ENCODE measurements around the gene ATP10D. TPM values are rescaled to one million over a fixed set of nuclear protein-coding genes. Genes with fewer than 3 reads are reported as not detected.

The ATP10D gene
- total and polyA plus RNA-seq, 4 donors = 13.0 to 52.8 (median 21.5) TPM

DNA sequence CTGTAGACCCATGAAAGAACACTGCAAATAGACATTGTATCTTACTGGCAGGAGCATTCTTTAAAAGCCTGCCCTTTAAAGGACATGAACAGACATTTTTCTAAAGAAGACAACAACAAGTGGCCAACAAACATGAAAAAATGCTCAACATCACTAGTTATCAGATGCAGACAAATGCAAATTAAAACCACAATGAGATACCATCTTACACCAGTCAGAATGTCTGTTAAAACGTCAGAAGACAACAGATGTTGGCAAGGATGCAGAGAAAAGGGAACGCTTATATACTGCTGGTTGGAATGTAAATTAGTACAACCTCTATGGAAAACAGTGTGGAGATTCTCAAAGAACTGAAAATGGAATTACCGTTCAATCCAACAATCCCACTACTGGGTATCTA lies 77.2 kb downstream of the ATP10D start:
- H3K27me3 ChIP-seq (ENCODE audit: control insufficient read depth, insufficient read depth, low read length) = no peaks in the 10 kb centered on the region
- H3K36me3 ChIP-seq (ENCODE audit: control insufficient read depth, insufficient read depth, low read length) = peaks cover 7% of the 10 kb centered on the region
- no peaks in the 10 kb centered on the region for H3K9me3 ChIP-seq (ENCODE audit: control insufficient read depth, insufficient read depth, low read length)
- WGBS (ENCODE audit: insufficient coverage) = no CpG with 5 or more reads among the region's 3 CpGs
- H3K27ac ChIP-seq (ENCODE audit: low read depth, low read length) = no peak overlapping the region
- DNase-seq (ENCODE audit: low read depth in 4 of 6, low spot score in 6 of 6) = no peak
- no peaks in the 10 kb centered on the region for H3K4me1 ChIP-seq (ENCODE audit: control insufficient read depth, insufficient read depth, low read length)
- no peak overlapping the region for H3K4me3 ChIP-seq (ENCODE audit: low read depth, low read length)

DNA sequence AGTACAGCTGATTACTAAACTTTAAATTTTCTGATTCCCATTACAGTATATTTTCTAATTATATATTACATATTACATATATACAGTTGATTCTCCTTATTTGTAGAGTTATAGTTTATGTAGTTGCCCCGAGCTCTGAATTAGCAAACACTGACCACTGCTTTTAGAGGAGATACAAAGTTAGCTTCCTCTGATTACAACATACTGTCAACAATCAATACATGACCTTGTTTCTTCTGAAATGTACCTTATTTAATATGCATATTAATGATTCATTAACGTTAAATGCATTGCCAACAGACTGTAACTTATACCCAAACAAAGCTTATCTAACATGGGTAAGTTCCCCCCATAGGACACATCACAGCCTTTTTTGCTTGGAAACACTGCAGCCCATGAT lies 81.5 kb downstream of the ATP10D start:
- Histone ChIP-seq H3K9me3 (ENCODE audit: control insufficient read depth, insufficient read depth, low read length) (no peaks in the 10 kb centered on the region), H3K4me3 (ENCODE audit: low read depth, low read length) (no peak overlapping the region), H3K27me3 (ENCODE audit: control insufficient read depth, insufficient read depth, low read length) (no peaks in the 10 kb centered on the region), H3K27ac (ENCODE audit: low read depth, low read length) (no peak overlapping the region), H3K36me3 (ENCODE audit: control insufficient read depth, insufficient read depth, low read length) (peaks cover 3% of the 10 kb centered on the region), H3K4me1 (ENCODE audit: control insufficient read depth, insufficient read depth, low read length) (no peaks in the 10 kb centered on the region)
- WGBS (ENCODE audit: insufficient coverage) = no CpG with 5 or more reads among the region's 2 CpGs
- DNase-seq (ENCODE audit: low read depth in 4 of 6, low spot score in 6 of 6) = no peak

DNA sequence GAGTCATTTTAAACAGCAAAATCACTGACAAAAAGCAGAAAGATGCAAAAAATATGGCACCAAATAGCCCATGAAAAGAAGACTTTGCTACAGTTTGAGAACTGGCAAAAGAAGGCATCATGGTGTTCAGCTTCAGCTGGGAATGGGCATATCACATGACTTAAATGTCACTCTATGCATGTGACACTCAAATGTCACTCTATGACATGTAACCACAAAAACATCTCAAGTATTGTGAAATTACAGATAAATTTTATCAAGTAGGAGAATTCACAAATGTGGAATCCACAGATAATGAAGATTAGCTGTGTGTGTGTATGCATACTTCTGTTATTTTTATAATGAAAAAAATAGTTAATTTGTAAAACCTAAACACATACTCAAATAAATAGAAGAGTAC lies 81.9 kb downstream of the ATP10D start:
- no peaks in the 10 kb centered on the region for H3K4me1 ChIP-seq (ENCODE audit: control insufficient read depth, insufficient read depth, low read length)
- no peaks in the 10 kb centered on the region for H3K9me3 ChIP-seq (ENCODE audit: control insufficient read depth, insufficient read depth, low read length)
- no peak for DNase-seq (ENCODE audit: low read depth in 4 of 6, low spot score in 6 of 6)
- no peak overlapping the region for H3K27ac ChIP-seq (ENCODE audit: low read depth, low read length)
- no peaks in the 10 kb centered on the region for H3K27me3 ChIP-seq (ENCODE audit: control insufficient read depth, insufficient read depth, low read length)
- H3K36me3 ChIP-seq (ENCODE audit: control insufficient read depth, insufficient read depth, low read length) = peaks cover 3% of the 10 kb centered on the region
- H3K4me3 ChIP-seq (ENCODE audit: low read depth, low read length) = no peak overlapping the region

DNA sequence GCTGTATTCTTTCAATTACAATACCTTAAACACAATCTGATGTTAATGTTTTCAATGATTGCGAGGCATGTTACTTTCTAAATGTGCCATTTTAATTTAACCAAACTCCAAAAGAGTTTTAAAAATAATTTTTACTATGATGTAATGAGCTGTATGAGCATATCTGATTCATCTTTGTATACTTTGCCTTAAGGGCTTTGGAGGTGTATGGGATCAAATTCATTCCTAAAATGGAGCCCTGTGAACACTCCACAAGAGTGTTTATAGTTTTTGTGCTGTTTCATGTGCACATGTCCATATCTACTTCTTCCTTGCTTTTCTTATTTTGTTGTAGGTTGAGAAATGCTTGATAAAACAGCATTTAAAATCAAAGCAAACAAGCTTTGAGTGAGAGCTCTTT lies 82.4 kb downstream of the ATP10D start:
- no peaks in the 10 kb centered on the region for H3K27me3 ChIP-seq (ENCODE audit: control insufficient read depth, insufficient read depth, low read length)
- no peak overlapping the region for H3K4me3 ChIP-seq (ENCODE audit: low read depth, low read length)
- no peaks in the 10 kb centered on the region for H3K9me3 ChIP-seq (ENCODE audit: control insufficient read depth, insufficient read depth, low read length)
- DNase-seq (ENCODE audit: low read depth in 4 of 6, low spot score in 6 of 6) = no peak
- no peak overlapping the region for H3K27ac ChIP-seq (ENCODE audit: low read depth, low read length)
- WGBS (ENCODE audit: insufficient coverage) = no CpG with 5 or more reads among the region's 1 CpG
- peaks cover 3% of the 10 kb centered on the region for H3K36me3 ChIP-seq (ENCODE audit: control insufficient read depth, insufficient read depth, low read length)
- H3K4me1 ChIP-seq (ENCODE audit: control insufficient read depth, insufficient read depth, low read length) = no peaks in the 10 kb centered on the region

DNA sequence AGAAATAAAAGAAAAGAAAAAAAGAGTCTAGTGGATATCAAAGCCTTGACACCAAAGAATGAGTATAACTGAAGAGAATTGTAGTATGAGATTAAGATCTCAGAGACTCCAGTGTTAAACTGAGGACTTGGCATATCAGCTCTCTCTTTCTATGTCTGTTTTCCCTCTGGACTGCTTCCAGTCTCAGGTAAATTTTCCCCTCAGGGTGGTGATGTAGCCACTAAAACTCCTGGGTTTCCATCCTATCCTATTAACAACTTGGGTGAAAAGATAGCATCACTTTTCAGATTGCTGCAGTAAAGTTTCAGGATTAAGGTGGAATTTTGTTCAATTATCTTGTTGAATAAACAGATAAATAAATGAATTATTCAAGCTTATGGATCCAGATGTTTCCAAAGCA lies 85.7 kb downstream of the ATP10D start:
- no peaks in the 10 kb centered on the region for H3K36me3 ChIP-seq (ENCODE audit: control insufficient read depth, insufficient read depth, low read length)
- no peak for DNase-seq (ENCODE audit: low read depth in 4 of 6, low spot score in 6 of 6)

DNA sequence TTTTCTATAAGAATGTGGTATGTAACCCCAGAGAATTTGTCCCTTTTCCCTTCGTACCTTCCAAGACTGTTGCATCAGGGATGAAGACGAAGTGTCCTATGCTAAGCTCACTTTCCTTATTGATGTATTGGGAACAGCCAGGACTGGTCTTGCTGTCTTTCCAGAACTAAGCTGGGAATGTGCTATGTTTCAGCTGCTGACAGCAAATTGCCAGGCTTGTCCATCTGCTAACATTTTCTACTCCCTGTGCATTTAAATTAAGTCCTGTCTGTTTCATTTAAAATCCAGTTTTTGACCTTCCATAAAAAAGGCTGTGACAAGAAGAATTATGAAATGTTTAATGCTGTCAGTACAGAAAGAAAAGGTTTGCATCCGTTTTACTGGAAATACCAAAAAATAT lies 87.9 kb downstream of the ATP10D start:
- Histone ChIP-seq H3K36me3 (ENCODE audit: control insufficient read depth, insufficient read depth, low read length) (no peaks in the 10 kb centered on the region), H3K4me1 (ENCODE audit: control insufficient read depth, insufficient read depth, low read length) (no peaks in the 10 kb centered on the region), H3K27me3 (ENCODE audit: control insufficient read depth, insufficient read depth, low read length) (no peaks in the 10 kb centered on the region), H3K4me3 (ENCODE audit: low read depth, low read length) (no peak overlapping the region), H3K27ac (ENCODE audit: low read depth, low read length) (no peak overlapping the region), H3K9me3 (ENCODE audit: control insufficient read depth, insufficient read depth, low read length) (no peaks in the 10 kb centered on the region)
- peak in 2 of 6 donors; percentile 26 to 69 for DNase-seq (ENCODE audit: low read depth in 4 of 6, low spot score in 6 of 6)
- 85% methylated on average over 2 of the region's 3 CpGs for WGBS (ENCODE audit: insufficient coverage)

More for the DNA sequence above, 85.7 kb downstream of the ATP10D start:
- no peaks in the 10 kb centered on the region for H3K27me3 ChIP-seq (ENCODE audit: control insufficient read depth, insufficient read depth, low read length)
- H3K9me3 ChIP-seq (ENCODE audit: control insufficient read depth, insufficient read depth, low read length) = no peaks in the 10 kb centered on the region
- no peak overlapping the region for H3K27ac ChIP-seq (ENCODE audit: low read depth, low read length)
- no peaks in the 10 kb centered on the region for H3K4me1 ChIP-seq (ENCODE audit: control insufficient read depth, insufficient read depth, low read length)
- H3K4me3 ChIP-seq (ENCODE audit: low read depth, low read length) = no peak overlapping the region

DNA sequence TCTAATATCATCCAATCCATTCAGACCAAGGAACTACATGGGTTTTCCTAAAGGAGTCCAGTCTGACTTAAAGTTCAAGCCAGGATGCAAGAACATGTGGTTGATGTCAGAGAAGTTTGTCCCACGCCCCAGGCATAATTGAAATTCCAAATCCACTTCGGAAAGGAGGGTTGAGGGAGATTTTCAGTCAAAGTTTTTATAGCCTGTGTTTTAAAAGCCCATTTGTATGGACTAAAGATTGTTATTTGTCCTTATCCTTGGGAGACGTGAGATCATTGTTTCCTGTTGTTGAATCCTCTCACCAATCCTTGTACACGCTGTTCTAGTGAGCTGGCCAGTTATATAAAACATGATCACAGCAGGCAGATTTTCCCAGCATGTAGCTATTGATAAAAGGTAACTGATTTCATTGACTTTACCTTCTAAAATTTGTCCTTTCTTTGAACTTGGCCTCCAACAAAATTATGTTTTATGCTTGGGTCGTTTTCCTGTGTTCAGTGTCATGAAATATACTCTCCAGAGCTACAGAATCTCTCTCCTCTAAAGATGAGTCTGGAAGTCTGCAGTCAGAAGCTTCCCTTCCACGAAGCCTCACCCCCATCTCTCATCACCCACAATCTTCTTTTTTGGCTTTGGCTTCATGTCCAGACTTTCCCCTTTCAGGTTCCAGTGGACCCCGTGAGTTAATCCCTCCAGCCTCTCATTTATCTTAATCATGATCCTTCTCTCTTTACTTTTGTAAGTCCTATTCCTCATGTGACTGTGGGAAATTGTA lies 92.9 kb downstream of the ATP10D start:
- no peaks in the 10 kb centered on the region for H3K4me1 ChIP-seq (ENCODE audit: control insufficient read depth, insufficient read depth, low read length)
- no peaks in the 10 kb centered on the region for H3K27me3 ChIP-seq (ENCODE audit: control insufficient read depth, insufficient read depth, low read length)
- H3K4me3 ChIP-seq (ENCODE audit: low read depth, low read length) = no peak overlapping the region
- 78% methylated on average over 3 of the region's 7 CpGs for WGBS (ENCODE audit: insufficient coverage)
- H3K9me3 ChIP-seq (ENCODE audit: control insufficient read depth, insufficient read depth, low read length) = no peaks in the 10 kb centered on the region
- DNase-seq (ENCODE audit: low read depth in 4 of 6, low spot score in 6 of 6) = no peak
- H3K36me3 ChIP-seq (ENCODE audit: control insufficient read depth, insufficient read depth, low read length) = no peaks in the 10 kb centered on the region
- H3K27ac ChIP-seq (ENCODE audit: low read depth, low read length) = no peak overlapping the region

DNA sequence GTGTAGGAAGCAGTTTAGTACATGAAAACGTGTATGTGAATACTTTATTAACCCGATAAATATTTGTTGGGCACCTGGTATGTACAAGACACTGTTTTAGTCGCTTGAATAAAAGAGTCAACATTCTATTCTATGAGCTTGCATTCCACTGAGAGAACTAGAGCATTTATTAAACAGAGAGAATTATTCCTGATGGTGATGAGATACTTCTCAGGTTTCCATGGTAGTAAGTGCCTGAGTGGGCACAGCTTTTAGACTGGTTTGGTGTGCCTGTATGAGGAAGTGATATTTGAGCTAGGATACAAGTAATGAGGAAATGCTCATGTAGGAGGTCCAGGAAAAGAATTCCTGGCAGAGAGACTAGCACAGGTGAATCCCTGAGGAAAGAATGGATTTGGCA lies 94.2 kb downstream of the ATP10D start:
- Histone ChIP-seq H3K36me3 (ENCODE audit: control insufficient read depth, insufficient read depth, low read length) (no peaks in the 10 kb centered on the region), H3K4me3 (ENCODE audit: low read depth, low read length) (no peak overlapping the region), H3K27me3 (ENCODE audit: control insufficient read depth, insufficient read depth, low read length) (no peaks in the 10 kb centered on the region), H3K27ac (ENCODE audit: low read depth, low read length) (no peak overlapping the region), H3K4me1 (ENCODE audit: control insufficient read depth, insufficient read depth, low read length) (no peaks in the 10 kb centered on the region), H3K9me3 (ENCODE audit: control insufficient read depth, insufficient read depth, low read length) (no peaks in the 10 kb centered on the region)
- no CpG with 5 or more reads among the region's 3 CpGs for WGBS (ENCODE audit: insufficient coverage)
- DNase-seq (ENCODE audit: low read depth in 4 of 6, low spot score in 6 of 6) = no peak

DNA sequence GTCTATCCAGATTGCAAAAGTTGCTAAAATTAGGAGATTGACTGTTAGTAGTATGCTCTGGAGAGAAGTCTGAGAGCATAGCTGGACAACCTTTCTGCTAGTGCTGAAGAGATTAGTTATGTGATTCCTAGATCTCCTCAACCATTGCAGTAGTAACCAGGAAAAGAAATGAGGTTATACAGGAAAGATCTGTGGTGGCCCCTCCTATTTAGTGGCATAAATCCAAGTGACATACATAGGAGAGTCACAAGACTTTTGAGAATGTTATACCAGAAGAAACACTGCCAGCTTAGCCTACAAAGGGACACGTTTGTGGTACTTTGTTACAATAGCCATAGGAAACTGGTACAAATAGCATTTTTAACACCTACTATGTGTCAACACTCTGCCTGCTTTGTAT lies 105.2 kb downstream of the ATP10D start:
- no peaks in the 10 kb centered on the region for H3K27me3 ChIP-seq (ENCODE audit: control insufficient read depth, insufficient read depth, low read length)
- no CpG with 5 or more reads among the region's 1 CpG for whole genome bisulfite sequencing (ENCODE audit: insufficient coverage)
- no peak overlapping the region for H3K4me3 ChIP-seq (ENCODE audit: low read depth, low read length)
- no peak for DNase-seq (ENCODE audit: low read depth in 4 of 6, low spot score in 6 of 6)
- no peaks in the 10 kb centered on the region for H3K36me3 ChIP-seq (ENCODE audit: control insufficient read depth, insufficient read depth, low read length)
- no peaks in the 10 kb centered on the region for H3K9me3 ChIP-seq (ENCODE audit: control insufficient read depth, insufficient read depth, low read length)
- no peak overlapping the region for H3K27ac ChIP-seq (ENCODE audit: low read depth, low read length)
- no peaks in the 10 kb centered on the region for H3K4me1 ChIP-seq (ENCODE audit: control insufficient read depth, insufficient read depth, low read length)

DNA sequence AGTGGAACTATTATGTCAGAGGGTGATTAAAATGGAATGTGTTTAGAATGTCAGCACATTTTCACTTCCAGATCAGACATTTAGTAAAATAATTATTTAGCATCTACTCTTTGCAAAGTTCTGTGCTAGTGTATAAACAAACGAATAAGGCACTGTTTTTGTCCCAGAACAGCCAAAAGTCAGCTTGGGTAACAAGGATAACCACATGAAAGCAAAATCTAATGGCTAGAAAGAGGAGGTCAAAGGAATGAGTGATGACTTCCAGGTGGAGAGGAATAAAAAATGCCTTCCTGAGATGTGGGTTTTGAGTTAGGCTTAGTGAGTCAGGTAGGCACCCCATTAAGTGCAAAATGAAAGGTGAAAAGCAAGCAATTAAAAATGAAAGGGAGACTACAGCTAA lies 112.6 kb downstream of the ATP10D start:
- no peaks in the 10 kb centered on the region for H3K4me1 ChIP-seq (ENCODE audit: control insufficient read depth, insufficient read depth, low read length)
- 86% methylated on average over 1 of the region's 1 CpG for WGBS (ENCODE audit: insufficient coverage)
- H3K27ac ChIP-seq (ENCODE audit: low read depth, low read length) = no peak overlapping the region
- DNase-seq (ENCODE audit: low read depth in 4 of 6, low spot score in 6 of 6) = no peak
- H3K27me3 ChIP-seq (ENCODE audit: control insufficient read depth, insufficient read depth, low read length) = no peaks in the 10 kb centered on the region
- H3K9me3 ChIP-seq (ENCODE audit: control insufficient read depth, insufficient read depth, low read length) = no peaks in the 10 kb centered on the region
- H3K4me3 ChIP-seq (ENCODE audit: low read depth, low read length) = no peak overlapping the region
- H3K36me3 ChIP-seq (ENCODE audit: control insufficient read depth, insufficient read depth, low read length) = no peaks in the 10 kb centered on the region

Data from spinal cord (tissue), 10 donors.